SU-DHL-6 (cell line): ENCODE data around the gene CMTM3.
A peak's percentile ranks its signal among the peaks of the same experiment; 100 is the strongest.

Experiments
- H2AFZ ChIP-seq: fragments of 200-600 bp; sonication (generic); 2 replicates; pipeline ENCODE4 v1.6.1; 2014; ENCODE audit warnings: low read depth, mild to moderate bottlenecking, moderate library complexity, mixed read lengths, antibody characterized with exemption, low read length; ENCODE audit not compliant: severe bottlenecking
- H3F3A ChIP-seq: fragments of 200-600 bp; shearing (Covaris generic); 2 replicates; pipeline ENCODE4 v1.6.0; 2016; ENCODE audit warnings: antibody characterized with exemption, mild to moderate bottlenecking; ENCODE audit not compliant: insufficient read depth
- H3K27ac ChIP-seq: fragments of 200-600 bp; sonication (generic); 2 replicates; pipeline ENCODE4 v1.5.1; 2016; ENCODE audit warnings: low read depth, mild to moderate bottlenecking, low read length, moderate library complexity, mixed read lengths
- H3K27me3 ChIP-seq: fragments of 200-600 bp; sonication (generic), shearing (Covaris generic); 2 replicates; pipeline ENCODE4 v1.6.0; 2014; ENCODE audit warnings: mild to moderate bottlenecking, low read length
- H3K36me3 ChIP-seq: fragments of 200-600 bp; sonication (generic); 2 replicates; pipeline ENCODE4 v1.6.1; 2014; ENCODE audit warnings: mild to moderate bottlenecking, low read length, mixed read lengths
- H3K4me2 ChIP-seq: fragments of 300-600, 200-600 bp; shearing (Covaris generic), sonication (generic); 2 replicates; pipeline ENCODE4 v1.6.0; 2014; ENCODE audit warnings: low read length, low read depth, mild to moderate bottlenecking; ENCODE audit not compliant: poor library complexity, severe bottlenecking
- H3K4me3 ChIP-seq: fragments of 200-600 bp; sonication (generic); 2 replicates; pipeline ENCODE4 v1.5.1; 2014; ENCODE audit warnings: antibody characterized with exemption, low read length, mild to moderate bottlenecking, mixed read lengths; ENCODE audit not compliant: insufficient read depth, poor library complexity, severe bottlenecking
- H3K79me2 ChIP-seq: fragments of 200-600 bp; sonication (generic); 2 replicates; pipeline ENCODE4 v1.6.1; 2014; ENCODE audit warnings: mild to moderate bottlenecking, low read length, moderate library complexity; ENCODE audit not compliant: insufficient read depth
- H3K9ac ChIP-seq: fragments of 200-600 bp; sonication (generic); 2 replicates; pipeline ENCODE4 v1.7.0; 2014; ENCODE audit warnings: mild to moderate bottlenecking, low read length
- H3K9me2 ChIP-seq: fragments of 200-600 bp; sonication (generic); replicated peaks from 2 replicates; pipeline ENCODE4 v1.6.1; 2014; ENCODE audit warnings: low read length; ENCODE audit not compliant: insufficient read depth
- H3K9me3 ChIP-seq: fragments of 200-600 bp; sonication (generic); 2 replicates; pipeline ENCODE4 v1.6.1; 2014; ENCODE audit warnings: low read length, mixed read lengths; ENCODE audit not compliant: insufficient read depth
- H4K20me1 ChIP-seq: fragments of 200-600 bp; sonication (generic); 2 replicates; pipeline ENCODE4 v1.6.1; 2014; ENCODE audit warnings: low read depth, mild to moderate bottlenecking, antibody characterized with exemption, low read length, moderate library complexity, mixed read lengths
- CTCF ChIP-seq: fragments of 200-600 bp; sonication (generic); IDR thresholded peaks from one replicate; pipeline ENCODE4 v1.5.1; 2017; ENCODE audit warnings: antibody characterized with exemption, mild to moderate bottlenecking, low read length, moderate library complexity; ENCODE audit not compliant: insufficient read depth, poor library complexity, severe bottlenecking
- EZH2phosphoT487 ChIP-seq: fragments of 200-600 bp; sonication (generic), shearing (Covaris generic); conservative IDR thresholded peaks from 2 replicates; pipeline ENCODE4 v1.6.1; 2018; ENCODE audit warnings: mild to moderate bottlenecking, antibody characterized with exemption, low read length, moderate library complexity, mixed read lengths

The CMTM3 gene

GRCh38 chr16:66603537-66604375, 748 bp upstream of the CMTM3 start:
- TF ChIP-seq CTCF (no peak), EZH2phosphoT487 (no peak)
- Histone ChIP-seq H3F3A (no peaks in the 10 kb centered on the region), H3K4me3 (peak overlapping the region; percentile 73), H3K79me2 (no peaks in the 10 kb centered on the region), H3K9me3 (peaks cover 16% of the 10 kb centered on the region; the same call in 1 of the 2 replicates), H3K4me2 (peak overlapping the region; percentile 74), H3K36me3 (no peaks in the 10 kb centered on the region), H2AFZ (peak overlapping the region; percentile 79), H3K9me2 (no peaks in the 10 kb centered on the region), H3K27me3 (no peaks in the 10 kb centered on the region; the same call in 1 of the 2 replicates), H4K20me1 (no peaks in the 10 kb centered on the region), H3K27ac (no peak overlapping the region; the same call in 1 of the 2 replicates), H3K9ac (peak overlapping the region; percentile 74)

- peak overlapping the region; percentile 74 for H3K9ac ChIP-seq
- H3K27ac ChIP-seq: no peak overlapping the region
- H4K20me1 ChIP-seq: no peaks in the 10 kb centered on the region
- H3K36me3 ChIP-seq: no peaks in the 10 kb centered on the region
- peaks cover 16% of the 10 kb centered on the region; the same call in 1 of the 2 replicates for H3K9me3 ChIP-seq
- no peaks in the 10 kb centered on the region for H3F3A ChIP-seq
- no peaks in the 10 kb centered on the region; the same call in 1 of the 2 replicates for H3K27me3 ChIP-seq
- TF ChIP-seq CTCF: no peak
- no peak for TF ChIP-seq EZH2phosphoT487
- no peaks in the 10 kb centered on the region for H3K79me2 ChIP-seq
- H3K4me3 ChIP-seq: peak overlapping the region; percentile 73
- H2AFZ ChIP-seq: peak overlapping the region; percentile 94
- no peaks in the 10 kb centered on the region for H3K9me2 ChIP-seq
- peak overlapping the region; percentile 74 for H3K4me2 ChIP-seq
Observed at GRCh38 chr16:66605177-66605978, 874 bp downstream of the CMTM3 start.

GRCh38 chr16:66605979-66606751, 1.7 kb downstream of the CMTM3 start:
- no peaks in the 10 kb centered on the region for H3F3A ChIP-seq
- peak overlapping the region; percentile 74; the same call in 1 of the 2 replicates for H3K9ac ChIP-seq
- peak overlapping the region; percentile 74 for H3K4me2 ChIP-seq
- peaks cover 8% of the 10 kb centered on the region; the same call in 1 of the 2 replicates for H3K9me3 ChIP-seq
- H3K27ac ChIP-seq: no peak overlapping the region
- TF ChIP-seq EZH2phosphoT487 (no peak), CTCF (no peak)
- H4K20me1 ChIP-seq: no peaks in the 10 kb centered on the region
- no peaks in the 10 kb centered on the region; the same call in 1 of the 2 replicates for H3K27me3 ChIP-seq
- no peaks in the 10 kb centered on the region for H3K9me2 ChIP-seq
- H3K36me3 ChIP-seq: no peaks in the 10 kb centered on the region
- H3K79me2 ChIP-seq: no peaks in the 10 kb centered on the region
- H2AFZ ChIP-seq: no peak overlapping the region
- H3K4me3 ChIP-seq: no peak overlapping the region
